T-helper 2 cell treated with Interferon-gamma antibody and Interleukin-4, amounts not matched to agents 5 μg/mL and 100 μg/mL, for 36 hours (primary cell): ENCODE results near the gene AZU1.
"Not testable (repeated sequence)": the region's sequence is repeated elsewhere in the genome, so short reads cannot be mapped to it uniquely, and the experiment has no call there.

ENCODE experiments used
- DNase-seq: peaks from one replicate; pipeline ENCODE4 v3.0.0; 2021; ENCODE audit warnings: low spot score
- H3K27ac Mint-ChIP-seq: one replicate; pipeline ENCODE4 v1.8.0; 2021; ENCODE audit warnings: mild to moderate bottlenecking, mixed read lengths
- H3K27me3 Mint-ChIP-seq: one replicate; pipeline ENCODE4 v1.8.0; 2021; ENCODE audit warnings: low read depth, mixed read lengths
- H3K36me3 Mint-ChIP-seq: one replicate; pipeline ENCODE4 v1.8.0; 2021; ENCODE audit warnings: low read depth, mixed read lengths
- H3K4me1 Mint-ChIP-seq: one replicate; pipeline ENCODE4 v1.8.0; 2021; ENCODE audit warnings: low read depth, mixed read lengths
- H3K4me3 Mint-ChIP-seq: one replicate; pipeline ENCODE4 v1.8.0; 2022; ENCODE audit warnings: mild to moderate bottlenecking, moderate library complexity, mixed read lengths
- H3K9me3 Mint-ChIP-seq: one replicate; pipeline ENCODE4 v1.8.0; 2021; ENCODE audit warnings: mixed read lengths

The AZU1 gene

GRCh38 chr19:821231-821824 lies 6.3 kb upstream of the AZU1 start:
- no peak overlapping the region for H3K27ac Mint-ChIP-seq
- DNase-seq, result no peak
- peaks cover 6% of the 10 kb centered on the region for H3K36me3 Mint-ChIP-seq
- H3K27me3 Mint-ChIP-seq, result peaks cover 28% of the 10 kb centered on the region
- no peak overlapping the region for H3K4me3 Mint-ChIP-seq
- H3K9me3 Mint-ChIP-seq, result peaks cover 7% of the 10 kb centered on the region
- no peaks in the 10 kb centered on the region for H3K4me1 Mint-ChIP-seq

- DNase-seq, result no peak
- H3K36me3 Mint-ChIP-seq, result peaks cover under 1% of the 10 kb centered on the region
- H3K27ac Mint-ChIP-seq, result no peak within 1 kb of the TSS
- no peaks in the 10 kb centered on the region for H3K4me1 Mint-ChIP-seq
- peaks cover 28% of the 10 kb centered on the region for H3K27me3 Mint-ChIP-seq
- peaks cover 1% of the 10 kb centered on the region for H3K9me3 Mint-ChIP-seq
- H3K4me3 Mint-ChIP-seq, result no peak within 1 kb of the TSS
Observed at GRCh38 chr19:821825-822503, 5.7 kb upstream of the AZU1 start, which contains the start of gene PLPPR3. TSS of gene PLPPR3 (minus strand) at chr19:821955. CDS start at chr19:821559, 396 bp downstream.

GRCh38 chr19:823565-824121 lies 4.0 kb upstream of the AZU1 start:
- Mint-ChIP-seq H3K36me3 (no peaks in the 10 kb centered on the region), H3K27ac (no peak overlapping the region), H3K4me1 (no peaks in the 10 kb centered on the region), H3K4me3 (no peak overlapping the region), H3K27me3 (peaks cover 28% of the 10 kb centered on the region), H3K9me3 (no peaks in the 10 kb centered on the region)
- DNase-seq, result no peak

- peaks cover 23% of the 10 kb centered on the region for H3K27me3 Mint-ChIP-seq
- H3K4me1 Mint-ChIP-seq, result no peaks in the 10 kb centered on the region
- H3K9me3 Mint-ChIP-seq, result no peaks in the 10 kb centered on the region
- H3K4me3 Mint-ChIP-seq, result no peak overlapping the region
- no peaks in the 10 kb centered on the region for H3K36me3 Mint-ChIP-seq
- H3K27ac Mint-ChIP-seq, result no peak overlapping the region
- DNase-seq, result no peak
Observed at GRCh38 chr19:824885-825284, 2.8 kb upstream of the AZU1 start.

- Mint-ChIP-seq H3K4me3 (no peak overlapping the region), H3K27me3 (peaks cover 14% of the 10 kb centered on the region), H3K36me3 (no peaks in the 10 kb centered on the region), H3K9me3 (no peaks in the 10 kb centered on the region), H3K27ac (no peak overlapping the region), H3K4me1 (no peaks in the 10 kb centered on the region)
- no peak for DNase-seq
Observed at GRCh38 chr19:825897-826644, 1.6 kb upstream of the AZU1 start.

GRCh38 chr19:827314-827709 lies 325 bp upstream of the AZU1 start:
- Mint-ChIP-seq H3K9me3 (no peaks in the 10 kb centered on the region), H3K36me3 (no peaks in the 10 kb centered on the region), H3K27ac (no peak overlapping the region), H3K4me3 (no peak overlapping the region), H3K27me3 (peaks cover 14% of the 10 kb centered on the region), H3K4me1 (no peaks in the 10 kb centered on the region)
- no peak for DNase-seq

GRCh38 chr19:829129-829758 lies 1.6 kb downstream of the AZU1 start:
- no peak overlapping the region for H3K4me3 Mint-ChIP-seq
- no peaks in the 10 kb centered on the region for H3K9me3 Mint-ChIP-seq
- no peaks in the 10 kb centered on the region for H3K36me3 Mint-ChIP-seq
- H3K4me1 Mint-ChIP-seq, result no peaks in the 10 kb centered on the region
- no peaks in the 10 kb centered on the region for H3K27me3 Mint-ChIP-seq
- H3K27ac Mint-ChIP-seq, result no peak overlapping the region
- no peak for DNase-seq

GRCh38 chr19:831407-832369 lies 4.1 kb downstream of the AZU1 start:
- peaks cover 5% of the 10 kb centered on the region for H3K27me3 Mint-ChIP-seq
- H3K4me1 Mint-ChIP-seq, result peaks cover 2% of the 10 kb centered on the region

GRCh38 chr19:834216-834615 lies 6.6 kb downstream of the AZU1 start:
- Mint-ChIP-seq H3K36me3 (no peaks in the 10 kb centered on the region), H3K4me1 (peaks cover 2% of the 10 kb centered on the region), H3K27me3 (peaks cover 5% of the 10 kb centered on the region), H3K27ac (no peak overlapping the region), H3K9me3 (no peaks in the 10 kb centered on the region), H3K4me3 (no peak overlapping the region)
- no peak for DNase-seq

More at GRCh38 chr19:831407-832369, 4.1 kb downstream of the AZU1 start:
- no peak for DNase-seq
- no peak overlapping the region for H3K4me3 Mint-ChIP-seq
- no peaks in the 10 kb centered on the region for H3K36me3 Mint-ChIP-seq
- no peak overlapping the region for H3K27ac Mint-ChIP-seq
- no peaks in the 10 kb centered on the region for H3K9me3 Mint-ChIP-seq

- no peaks in the 10 kb centered on the region for H3K36me3 Mint-ChIP-seq
- DNase-seq, result no peak
- H3K4me3 Mint-ChIP-seq, result no peak overlapping the region
- H3K9me3 Mint-ChIP-seq, result no peaks in the 10 kb centered on the region
- no peak overlapping the region for H3K27ac Mint-ChIP-seq
- peaks cover 2% of the 10 kb centered on the region for H3K4me1 Mint-ChIP-seq
- H3K27me3 Mint-ChIP-seq, result peaks cover 5% of the 10 kb centered on the region
Observed at GRCh38 chr19:835210-835810, 7.7 kb downstream of the AZU1 start.

- H3K27me3 Mint-ChIP-seq, result peaks cover 17% of the 10 kb centered on the region
- DNase-seq, result no peak
- no peaks in the 10 kb centered on the region for H3K36me3 Mint-ChIP-seq
- no peak within 1 kb of the TSS for H3K4me3 Mint-ChIP-seq
- peaks cover 2% of the 10 kb centered on the region for H3K4me1 Mint-ChIP-seq
- H3K27ac Mint-ChIP-seq, result peak within 1 kb of the TSS; percentile 10
- no peaks in the 10 kb centered on the region for H3K9me3 Mint-ChIP-seq
Observed at GRCh38 chr19:840519-841206, 13.0 kb downstream of the AZU1 start, which contains the start of gene PRTN3. TSS of gene PRTN3 (plus strand) at chr19:840999. CDS start at chr19:841009, 10 bp downstream.

GRCh38 chr19:842802-843179 lies 15.2 kb downstream of the AZU1 start:
- not testable (repeated sequence) for H3K36me3 Mint-ChIP-seq, H3K9me3 Mint-ChIP-seq, DNase-seq, H3K4me1 Mint-ChIP-seq, H3K27ac Mint-ChIP-seq, H3K4me3 Mint-ChIP-seq
- peaks cover 16% of the 10 kb centered on the region for H3K27me3 Mint-ChIP-seq
